HepG2 (cell line): ENCODE results near the gene TRIM58. TPM values are rescaled to one million over a fixed set of nuclear protein-coding genes. Genes with fewer than 3 reads are reported as not detected.

Source experiments
- ATAC-seq: fragments of 200-7000 bp; cut with Tn5 transposase; 3 replicates; pipeline ENCODE4 v1.9.1; 2020; ENCODE audit warnings: mild to moderate bottlenecking, moderate library complexity
- BruUV-seq: library from RNA; stranded (reverse); fragments of 400-500 nt; replicated peaks from 2 replicates; lab custom pipeline; 2021; lab: Mats Ljungman, UMichigan
- CTCF ChIA-PET: fragments of 300-600 bp; formaldehyde crosslinking; extraction: SDS; loops from one replicate; lab custom pipeline; 2021; ENCODE audit warnings: low total read pairs, inconsistent platforms, low intra/inter-chr PET ratio; lab: Yijun Ruan, JAX
- POLR2A ChIA-PET: fragments of 350-600 bp; sonication (Branson Sonifier 250); formaldehyde crosslinking; loops from one replicate; lab custom pipeline; 2020; ENCODE audit warnings: antibody characterized with exemption, inconsistent platforms; lab: Yijun Ruan, JAX
- DNase-seq: peaks from one replicate; pipeline ENCODE4 v3.0.0-alpha.2; 2015; ENCODE audit warnings: low spot score
- FAIRE-seq: peaks from 3 replicates; lab custom pipeline; 2011; peaks lifted over from hg19 to GRCh38; lab: Jason Lieb, UNC
- H2AFZ ChIP-seq: one replicate; pipeline ENCODE4 v1.6.1; 2011; ENCODE audit warnings: low read length, inconsistent platforms
- H3K27ac ChIP-seq: fragments of 300-600 bp; 3 replicates; pipeline ENCODE4 v1.8.0; 2011; ENCODE audit warnings: mixed run types, mild to moderate bottlenecking, mixed read lengths, low read length, inconsistent platforms; ENCODE audit not compliant: insufficient read depth; ENCODE audit errors: extremely low read length
- H3K27me3 ChIP-seq, 2 experiments: fragments of 200-600 bp in 1 of 2; 2 replicates in 1 of 2; 3 replicates in 1 of 2; pipeline versions ENCODE4 v1.6.0 to v1.8.0; 2011; ENCODE audit warnings: low read length in 2 of 2, mild to moderate bottlenecking in 2 of 2, moderate library complexity in 2 of 2, inconsistent platforms in 1 of 2; ENCODE audit not compliant: insufficient read depth in 2 of 2, control insufficient read depth in 1 of 2
- H3K36me3 ChIP-seq, 2 experiments: fragments of 200-600 bp in 1 of 2; replicated peaks in 1 of 2; 2 replicates in 1 of 2; 3 replicates in 1 of 2; pipeline versions ENCODE4 v1.5.1 to v1.8.0; 2011; ENCODE audit warnings: low read length in 2 of 2, inconsistent platforms in 1 of 2; ENCODE audit not compliant: insufficient read depth in 2 of 2, control insufficient read depth in 1 of 2
- H3K4me1 ChIP-seq: 2 replicates; pipeline ENCODE4 v1.5.1; 2012; ENCODE audit warnings: low read length, inconsistent platforms; ENCODE audit not compliant: insufficient read depth
- H3K4me2 ChIP-seq: 2 replicates; pipeline ENCODE4 v1.6.0; 2011; ENCODE audit warnings: low read depth, low read length, inconsistent platforms
- H3K4me3 ChIP-seq, 3 experiments: fragments of 200-600 bp in 1 of 3; sonication (generic), shearing (Covaris generic) in 1 of 3; replicated peaks in 1 of 3; 2 replicates each; pipeline ENCODE4 v1.5.1; 2011 to 2016; ENCODE audit warnings: low read length in 3 of 3, inconsistent platforms in 2 of 3, low read depth in 2 of 3, mild to moderate bottlenecking in 2 of 3, control low read depth in 1 of 3, mixed read lengths in 1 of 3; ENCODE audit not compliant: insufficient read depth in 1 of 3
- H3K79me2 ChIP-seq: one replicate; pipeline ENCODE4 v1.6.1; 2011; ENCODE audit warnings: low read length, inconsistent platforms; ENCODE audit not compliant: insufficient read depth
- H3K9ac ChIP-seq: 2 replicates; pipeline ENCODE4 v1.6.0; 2011; ENCODE audit warnings: mild to moderate bottlenecking, low read depth, low read length, inconsistent platforms; ENCODE audit not compliant: insufficient read depth
- H3K9me3 ChIP-seq: 2 replicates; pipeline ENCODE4 v1.5.1; 2012; ENCODE audit warnings: mild to moderate bottlenecking, low read length
- H4K20me1 ChIP-seq: 2 replicates; pipeline ENCODE4 v1.6.0; 2011; ENCODE audit warnings: inconsistent platforms, mild to moderate bottlenecking, low read length, moderate library complexity; ENCODE audit not compliant: insufficient read depth
- FOXA1 ChIP-seq, 2 experiments: fragments of 450-650 bp in 1 of 2; sonication (generic) in 1 of 2; formaldehyde crosslinking in 1 of 2; IDR thresholded peaks; 2 replicates each; pipeline versions ENCODE4 v1.4.0 to v1.6.1; 2016 to 2020; ENCODE audit warnings: missing genetic modification reagents in 1 of 2
- FOXA3 ChIP-seq: IDR thresholded peaks from 2 replicates; pipeline ENCODE4 v1.6.1; 2016; ENCODE audit warnings: missing genetic modification reagents, missing compliant biosample characterization
- HDAC6 ChIP-seq: fragments of 200-600 bp; sonication (generic); IDR thresholded peaks from 2 replicates; pipeline ENCODE4 v1.7.0; 2017; ENCODE audit warnings: mild to moderate bottlenecking, antibody characterized with exemption, low read length, low read depth
- HNF1A ChIP-seq, 2 experiments: sonication (generic) in 1 of 2; formaldehyde crosslinking in 1 of 2; IDR thresholded peaks; 2 replicates each; pipeline versions ENCODE4 v1.4.0 to v1.6.1; 2016 to 2020; ENCODE audit warnings: borderline replicate concordance in 1 of 2, low read depth in 1 of 2, mild to moderate bottlenecking in 1 of 2, missing genetic modification reagents in 1 of 2
- MAFF ChIP-seq: IDR thresholded peaks from 2 replicates; pipeline ENCODE4 v1.6.1; 2011; ENCODE audit warnings: low read depth, low read length, improper control_type of control experiment
- MLX ChIP-seq: IDR thresholded peaks from 2 replicates; pipeline ENCODE4 v1.6.1; 2016
- MTERF4 ChIP-seq: sonication (generic); formaldehyde crosslinking; IDR thresholded peaks from 2 replicates; pipeline ENCODE4 v1.8.0; 2023; ENCODE audit warnings: mild to moderate bottlenecking, missing genetic modification reagents
- NAIF1 ChIP-seq: sonication (generic); formaldehyde crosslinking; IDR thresholded peaks from 2 replicates; pipeline ENCODE4 v1.5.0; 2020; ENCODE audit warnings: mild to moderate bottlenecking, missing genetic modification reagents, borderline replicate concordance
- RFX1 ChIP-seq: fragments of 450-650 bp; IDR thresholded peaks from 2 replicates; pipeline ENCODE4 v1.6.1; 2017
- RNF2 ChIP-seq: fragments of 450-650 bp; conservative IDR thresholded peaks from 2 replicates; pipeline ENCODE4 v1.6.1; 2016; ENCODE audit warnings: low read depth
- THAP7 ChIP-seq: sonication (generic); formaldehyde crosslinking; IDR thresholded peaks from 2 replicates; pipeline ENCODE4 v1.8.1; 2023; ENCODE audit warnings: mild to moderate bottlenecking, missing genetic modification reagents
- ZBTB33 ChIP-seq: sonication (generic); formaldehyde crosslinking; IDR thresholded peaks from 2 replicates; pipeline ENCODE4 v1.4.0; 2020; ENCODE audit warnings: missing genetic modification reagents
- WGBS: methylation state at CpG from one replicate; pipeline ENCODE4 v1.1.6; 2017; ENCODE audit warnings: low lambda C conversion rate; 5-methylcytosine and 5-hydroxymethylcytosine counted together
- in situ Hi-C: cut with HindIII; loops from 2 replicates; pipeline ENCODE4 v1.10.0; 2017; ENCODE audit warnings: low pct_unique_long_range_greater_than_20kb; ENCODE audit not compliant: extremely low pct_ligation_motif_present
- intact Hi-C: fragments of 100-400 bp; cut with micrococcal nuclease; formaldehyde crosslinking; loops from one replicate; pipeline ENCODE4 v1.10.0; 2022; ENCODE audit not compliant: unreplicated experiment
- polyA plus RNA-seq, 8 experiments: library from polyadenylated mRNA; depleted of rRNA in 3 of 8; stranded (reverse) in 7 of 8; unstranded in 1 of 8; fragments of >200 nt; fragmentation: Illumina TruSeq in 4 of 8; extraction: Trizol in 4 of 8; gene quantifications; 2 replicates each; pipeline versions ENCODE4 v1.2.1 to v1.2.3, GENCODE V29; 2011 to 2016; ENCODE audit warnings: low read depth in 4 of 8, missing spikeins in 1 of 8, mixed read lengths in 1 of 8; ENCODE audit not compliant: insufficient read depth in 1 of 8
- total RNA-seq, 5 experiments: library from RNA; depleted of rRNA; stranded (reverse); fragments of >200 nt; fragmentation: Illumina TruSeq; extraction: Trizol; gene quantifications; 2 replicates each; pipeline ENCODE4 v1.2.3, GENCODE V29; 2016; ENCODE audit warnings: low read depth in 1 of 5

TRIM58 gene
- total and polyA plus RNA-seq, 2 of the 13 experiments (the other 11 are each of a cell fraction or from before 2014, with no cell fraction given) = not detected

DNA sequence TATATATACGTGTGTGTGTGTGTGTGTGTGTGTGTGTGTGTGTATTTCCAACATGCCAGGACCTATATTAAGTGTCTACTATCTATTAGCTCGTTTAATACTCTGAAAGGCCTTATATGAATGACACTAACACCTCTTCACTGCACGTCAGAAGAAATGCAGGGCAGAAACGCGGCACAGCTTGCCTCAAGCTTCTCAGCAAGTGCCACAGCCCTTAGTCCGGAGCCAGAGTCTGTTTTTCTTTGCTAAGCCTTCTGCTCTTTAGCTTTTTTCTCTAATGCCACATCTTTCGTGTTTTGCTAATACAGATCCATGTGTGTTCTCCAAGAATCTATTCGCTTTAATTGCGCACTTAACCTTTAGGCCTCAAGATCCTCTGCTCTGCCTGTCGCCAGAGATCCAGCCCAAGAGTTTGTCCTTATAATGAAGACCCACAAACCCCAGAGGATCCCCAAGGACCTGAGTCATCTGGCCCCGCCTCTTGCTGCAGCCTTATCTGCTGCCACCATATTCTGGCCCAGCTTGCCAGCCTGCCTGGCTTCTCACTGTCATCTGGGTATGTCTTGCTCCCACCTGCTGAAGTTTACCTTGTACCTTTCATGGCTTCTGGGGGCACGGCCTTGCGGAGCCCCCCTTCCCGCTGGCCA lies 2.0 kb upstream of the TRIM58 start:
- CTCF ChIA-PET = no interaction called here

More for the DNA sequence above, 2.0 kb upstream of the TRIM58 start:
- in situ Hi-C loops = no loop called here
- H3K79me2 ChIP-seq = no peaks in the 10 kb centered on the region
- no peak overlapping the region for H3K4me3 ChIP-seq
- no peaks in the 10 kb centered on the region for H4K20me1 ChIP-seq
- TF ChIP-seq MLX (CRISPR knock-in tag) (no peak), NAIF1 (no peak), THAP7 (CRISPR knock-in tag) (no peak), RFX1 (no peak), MAFF (no peak), HNF1A (IDR thresholded peaks at IDR 0.05; ENCODE audit: low read depth) (no peak), HNF1A (CRISPR knock-in tag; IDR thresholded peaks at IDR 0.05; ENCODE audit: borderline replicate concordance) (no peak), FOXA1 (IDR thresholded peaks at IDR 0.05) (no peak), FOXA1 (CRISPR knock-in tag; IDR thresholded peaks at IDR 0.05) (no peak), ZBTB33 (CRISPR knock-in tag) (no peak), MTERF4 (CRISPR knock-in tag) (no peak), RNF2 (no peak), FOXA3 (CRISPR knock-in tag) (no peak), HDAC6 (no peak)
- FAIRE-seq (no peak), DNase-seq (no peak), ATAC-seq (no peak)
- intact Hi-C loops = no loop called here
- WGBS = 20% methylated on average over 14 of the region's 14 CpGs
- no peak overlapping the region for H3K9ac ChIP-seq
- no TSS peak for BruUV-seq
- POLR2A ChIA-PET = no interaction called here
- H3K4me1 ChIP-seq = no peaks in the 10 kb centered on the region
- H3K4me2 ChIP-seq = no peak overlapping the region
- H3K9me3 ChIP-seq = no peaks in the 10 kb centered on the region
- no peaks in the 10 kb centered on the region; a peak in 2 of 5 replicates for H3K27me3 ChIP-seq
- no peaks in the 10 kb centered on the region for H3K36me3 ChIP-seq
- no peak overlapping the region for H2AFZ ChIP-seq
- no peak overlapping the region for H3K27ac ChIP-seq
